MM.1S (cell line): ENCODE measurements around the gene RFPL3.
A peak's percentile ranks its signal among the peaks of the same experiment; 100 is the strongest.

Experiments used
- DNase-seq: peaks from one replicate; pipeline ENCODE4 v3.0.0-alpha.2; 2015
- H2AFZ ChIP-seq: fragments of 300-600 bp; sonication (generic); 2 replicates; pipeline ENCODE4 v1.6.0; 2016; ENCODE audit warnings: antibody characterized with exemption, low read length
- H3F3A ChIP-seq: fragments of 300-600 bp; sonication (generic); 2 replicates; pipeline ENCODE4 v1.6.1; 2016; ENCODE audit warnings: mild to moderate bottlenecking, antibody characterized with exemption, low read length, moderate library complexity, mixed read lengths; ENCODE audit not compliant: insufficient read depth
- H3K27ac ChIP-seq: fragments of 300-600 bp; sonication (generic); 2 replicates; pipeline ENCODE4 v1.5.1; 2016; ENCODE audit warnings: mild to moderate bottlenecking, low read length
- H3K27me3 ChIP-seq: fragments of 300-600 bp; sonication (generic); replicated peaks from 2 replicates; pipeline ENCODE4 v1.6.0; 2016; ENCODE audit warnings: low read length; ENCODE audit not compliant: insufficient read depth
- H3K36me3 ChIP-seq: fragments of 300-600 bp; sonication (generic); replicated peaks from 2 replicates; pipeline ENCODE4 v1.6.1; 2016; ENCODE audit warnings: mild to moderate bottlenecking, low read length, mixed read lengths; ENCODE audit not compliant: insufficient read depth
- H3K4me1 ChIP-seq: fragments of 300-600 bp; sonication (generic); 2 replicates; pipeline ENCODE4 v1.6.1; 2016; ENCODE audit warnings: low read length, mixed read lengths
- H3K4me2 ChIP-seq: fragments of 300-600 bp; sonication (generic); 2 replicates; pipeline ENCODE4 v1.6.0; 2016; ENCODE audit warnings: low read depth, low read length
- H3K4me3 ChIP-seq: fragments of 300-600 bp; sonication (generic); 2 replicates; pipeline ENCODE4 v1.5.1; 2016; ENCODE audit warnings: low read length, mixed read lengths
- H3K79me2 ChIP-seq: fragments of 300-600 bp; sonication (generic); 2 replicates; pipeline ENCODE4 v1.6.1; 2016; ENCODE audit warnings: mixed run types, low read length, mixed read lengths
- H3K9ac ChIP-seq: fragments of 300-600 bp; sonication (generic); 2 replicates; pipeline ENCODE4 v1.6.1; 2016; ENCODE audit warnings: low read length, mixed read lengths
- H3K9me2 ChIP-seq: fragments of 300-600 bp; sonication (generic); replicated peaks from 2 replicates; pipeline ENCODE4 v1.6.1; 2016; ENCODE audit warnings: mild to moderate bottlenecking, low read length, mixed read lengths; ENCODE audit not compliant: insufficient read depth
- H3K9me3 ChIP-seq: fragments of 300-600 bp; sonication (generic); replicated peaks from 2 replicates; pipeline ENCODE4 v1.6.1; 2016; ENCODE audit warnings: mild to moderate bottlenecking, low read length, mixed read lengths; ENCODE audit not compliant: insufficient read depth
- H4K20me1 ChIP-seq: fragments of 300-600 bp; sonication (generic); 2 replicates; pipeline ENCODE4 v1.6.1; 2016; ENCODE audit warnings: mild to moderate bottlenecking, low read length, moderate library complexity, mixed read lengths; ENCODE audit not compliant: insufficient read depth
- EZH2 ChIP-seq: fragments of 300-600 bp; sonication (generic); optimal IDR thresholded peaks from 2 replicates; pipeline ENCODE3; 2017; ENCODE audit warnings: low read depth, mild to moderate bottlenecking, antibody characterized with exemption, low read length, mixed read lengths
- EZH2phosphoT487 ChIP-seq: fragments of 300-600 bp; sonication (generic); IDR thresholded peaks from 2 replicates; pipeline ENCODE4 v1.6.1; 2018; ENCODE audit warnings: antibody characterized with exemption, low read length
- TF ChIP-seq, protein P1 (sequence below): fragments of 300-600 bp; sonication (generic); IDR thresholded peaks from 2 replicates; pipeline ENCODE4 v1.5.1; 2016; ENCODE audit warnings: antibody characterized with exemption, low read length, mixed read lengths

The RFPL3 gene

DNA sequence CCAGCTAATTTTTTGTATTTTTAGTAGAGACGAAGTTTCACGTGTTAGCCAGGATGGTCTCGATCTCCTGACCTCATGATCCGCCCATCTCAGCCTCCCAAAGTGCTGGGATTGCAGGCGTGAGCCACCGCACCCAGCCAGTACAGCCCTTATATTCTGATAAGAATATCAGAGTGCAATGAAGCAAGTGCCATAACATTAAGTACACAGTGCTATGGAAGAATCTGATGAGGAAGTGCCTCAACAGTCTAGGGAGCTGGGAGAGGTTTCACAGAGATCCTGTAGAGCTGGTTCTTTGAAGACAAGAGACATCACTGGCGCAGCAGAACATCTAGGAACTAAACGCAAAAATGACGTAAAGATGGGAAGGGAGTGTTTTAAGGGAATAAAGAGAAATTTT lies 52.3 kb downstream of the RFPL3 start:
- TF ChIP-seq EZH2phosphoT487 (no peak), EZH2 (no peak)
- TF ChIP-seq, protein P1, sequence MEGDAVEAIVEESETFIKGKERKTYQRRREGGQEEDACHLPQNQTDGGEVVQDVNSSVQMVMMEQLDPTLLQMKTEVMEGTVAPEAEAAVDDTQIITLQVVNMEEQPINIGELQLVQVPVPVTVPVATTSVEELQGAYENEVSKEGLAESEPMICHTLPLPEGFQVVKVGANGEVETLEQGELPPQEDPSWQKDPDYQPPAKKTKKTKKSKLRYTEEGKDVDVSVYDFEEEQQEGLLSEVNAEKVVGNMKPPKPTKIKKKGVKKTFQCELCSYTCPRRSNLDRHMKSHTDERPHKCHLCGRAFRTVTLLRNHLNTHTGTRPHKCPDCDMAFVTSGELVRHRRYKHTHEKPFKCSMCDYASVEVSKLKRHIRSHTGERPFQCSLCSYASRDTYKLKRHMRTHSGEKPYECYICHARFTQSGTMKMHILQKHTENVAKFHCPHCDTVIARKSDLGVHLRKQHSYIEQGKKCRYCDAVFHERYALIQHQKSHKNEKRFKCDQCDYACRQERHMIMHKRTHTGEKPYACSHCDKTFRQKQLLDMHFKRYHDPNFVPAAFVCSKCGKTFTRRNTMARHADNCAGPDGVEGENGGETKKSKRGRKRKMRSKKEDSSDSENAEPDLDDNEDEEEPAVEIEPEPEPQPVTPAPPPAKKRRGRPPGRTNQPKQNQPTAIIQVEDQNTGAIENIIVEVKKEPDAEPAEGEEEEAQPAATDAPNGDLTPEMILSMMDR: no peak
- Histone ChIP-seq H3K27me3 (no peaks in the 10 kb centered on the region), H3K27ac (no peak overlapping the region), H2AFZ (no peak overlapping the region), H3K4me2 (peak overlapping the region; percentile 82), H3K79me2 (peaks cover 59% of the 10 kb centered on the region), H3F3A (peaks cover 31% of the 10 kb centered on the region), H3K4me3 (no peak overlapping the region), H4K20me1 (no peaks in the 10 kb centered on the region), H3K36me3 (peaks cover 18% of the 10 kb centered on the region), H3K9ac (no peak overlapping the region), H3K9me3 (no peaks in the 10 kb centered on the region), H3K9me2 (no peaks in the 10 kb centered on the region), H3K4me1 (peaks cover 43% of the 10 kb centered on the region)
- DNase-seq: no peak

DNA sequence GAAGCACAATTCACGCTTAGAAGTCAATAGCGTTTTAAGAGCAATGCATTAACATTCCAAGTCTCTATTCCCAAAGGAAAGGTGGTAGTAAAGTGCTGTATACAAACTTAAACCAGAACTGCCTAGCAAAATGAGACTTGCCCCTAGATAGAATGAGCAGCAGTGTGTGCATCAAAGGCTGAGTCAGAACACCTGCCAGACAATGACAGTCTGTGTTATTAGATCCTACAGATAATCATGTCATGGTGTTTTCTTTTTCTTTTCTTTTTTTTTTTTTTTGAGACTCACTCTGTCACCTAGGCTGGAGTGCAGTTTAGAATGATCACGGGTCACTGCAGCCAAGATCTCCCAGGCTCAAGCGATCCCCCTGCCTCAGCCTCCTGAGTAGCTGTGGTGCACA lies 52.8 kb downstream of the RFPL3 start:
- Histone ChIP-seq H3K79me2 (peaks cover 54% of the 10 kb centered on the region), H3K4me1 (peaks cover 43% of the 10 kb centered on the region), H3K9me3 (no peaks in the 10 kb centered on the region), H3K27ac (no peak overlapping the region), H3K27me3 (no peaks in the 10 kb centered on the region), H3K36me3 (peaks cover 13% of the 10 kb centered on the region), H3K4me3 (peak overlapping the region; percentile 97), H3F3A (peaks cover 31% of the 10 kb centered on the region), H3K4me2 (peak overlapping the region; percentile 82), H4K20me1 (no peaks in the 10 kb centered on the region), H2AFZ (no peak overlapping the region), H3K9me2 (no peaks in the 10 kb centered on the region), H3K9ac (no peak overlapping the region)
- DNase-seq: no peak
- TF ChIP-seq EZH2 (no peak), EZH2phosphoT487 (no peak)
- TF ChIP-seq, protein P1: no peak
